ENCODE data around the gene OR2T10.
"Not testable (repeated sequence)": the region's sequence is repeated elsewhere in the genome, so short reads cannot be mapped to it uniquely, and the experiment has no call there.

The OR2T10 gene

GRCh38 chr1:248597589-248597988, at the start of gene OR2T10:
Gene OR2T10 (minus strand): TSS chr1:248597700. CDS start chr1:248593768, 3,932 bp downstream.
- no peak for FAIRE-seq

DNA sequence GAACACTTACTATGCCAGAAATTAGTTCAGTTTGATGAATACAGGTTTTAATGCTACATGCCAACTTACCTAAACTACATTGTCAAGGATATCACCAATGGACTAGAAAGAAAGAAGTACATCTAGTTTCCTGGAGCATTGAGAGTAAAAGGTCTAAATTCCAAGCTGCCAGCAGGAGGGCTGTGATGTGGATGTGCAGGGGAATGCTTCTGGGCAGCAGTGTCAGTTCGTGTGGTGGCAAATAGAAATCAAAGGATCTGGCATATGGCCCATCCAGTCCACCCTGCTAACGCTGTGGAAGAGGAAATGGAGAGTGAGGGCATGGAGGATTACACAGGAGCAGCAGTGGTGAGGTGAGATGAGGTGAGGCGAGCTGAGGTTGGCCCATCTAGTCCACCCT, 47.7 kb upstream of the OR2T10 start, which contains the start of gene OR2T35:
Gene OR2T35, minus strand, starts transcription at position 101 of the 400 bp plus-strand sequence. CDS start 6,020 bp downstream, outside the sequence.
- FAIRE-seq: not testable (repeated sequence)

DNA sequence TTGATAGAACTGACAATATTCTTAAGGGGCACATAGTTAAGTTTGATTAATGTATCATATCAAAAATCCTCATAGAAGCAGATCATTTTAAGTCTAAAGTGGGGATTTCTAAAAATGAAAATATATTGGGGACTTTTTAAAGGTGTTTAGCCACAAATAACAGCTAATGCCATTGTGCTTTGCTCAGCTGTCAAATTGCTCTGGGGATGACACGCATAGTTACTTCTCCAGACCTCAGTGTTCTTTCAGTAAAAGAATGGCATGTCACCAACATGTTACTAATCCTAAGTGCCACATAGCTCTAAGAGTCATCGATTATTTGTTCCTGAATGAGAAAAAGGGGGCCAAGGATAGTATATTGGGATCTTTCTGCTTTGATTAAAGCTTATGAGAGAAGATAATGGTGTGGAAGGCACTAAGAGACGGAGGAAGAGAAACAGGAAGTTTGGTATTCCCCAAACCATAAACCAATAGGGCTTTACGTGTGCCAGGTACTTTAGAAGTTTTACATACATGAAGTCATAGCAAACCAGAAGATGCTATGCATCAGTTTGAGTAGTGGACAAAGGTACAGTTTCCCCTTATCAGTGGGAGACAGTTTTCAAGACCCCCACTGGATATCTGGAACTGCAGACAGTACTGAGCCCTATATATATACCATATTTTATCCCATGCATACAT, 45.6 kb upstream of the OR2T10 start:
- not testable (repeated sequence) for FAIRE-seq

- FAIRE-seq: not testable (repeated sequence)
These were observed 44.1 kb upstream of the OR2T10 start for GRCh38 chr1:248641583-248641982.

GRCh38 chr1:248640906-248641305, 43.4 kb upstream of the OR2T10 start:
- FAIRE-seq: not testable (repeated sequence)

DNA sequence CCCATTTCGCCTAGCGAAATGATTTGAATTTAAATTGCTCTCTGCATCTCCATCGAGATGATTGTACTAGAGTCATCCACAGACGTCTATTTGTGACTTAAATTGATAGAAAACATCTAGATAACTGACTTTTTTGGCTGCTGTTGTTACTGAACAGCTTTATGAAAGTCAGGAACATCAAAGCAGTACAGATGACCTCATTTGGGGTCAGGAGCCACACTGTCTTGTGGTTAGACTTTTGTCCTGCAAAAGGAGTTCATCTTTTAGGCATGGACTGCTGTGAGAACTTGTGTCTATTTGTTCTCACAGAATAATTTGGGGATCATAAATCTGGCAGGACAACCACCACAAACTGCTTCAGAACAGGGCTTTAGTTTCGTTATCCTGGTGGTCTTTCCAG, 42.2 kb upstream of the OR2T10 start:
- not testable (repeated sequence) for FAIRE-seq

- FAIRE-seq: not testable (repeated sequence)
These were observed 39.1 kb upstream of the OR2T10 start for GRCh38 chr1:248636612-248637011.

DNA sequence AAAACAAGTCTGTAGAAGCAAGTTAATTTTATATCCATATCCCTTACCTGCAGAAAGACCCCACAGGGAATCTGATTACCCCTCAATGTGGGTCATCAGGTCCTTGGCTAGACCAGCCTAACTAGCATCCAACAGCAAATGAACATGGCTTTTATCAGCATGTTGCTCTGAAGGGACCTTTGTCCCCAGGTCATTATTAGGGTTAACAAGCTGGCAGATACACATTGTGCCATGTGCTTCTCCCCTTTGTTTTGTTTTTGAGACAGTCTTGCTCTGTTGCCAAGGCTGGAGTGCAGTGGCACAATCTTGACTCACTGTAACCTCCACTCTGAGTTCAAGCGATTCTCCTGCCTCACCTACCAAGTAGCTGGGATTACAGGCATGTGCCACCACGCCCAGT, 37.5 kb upstream of the OR2T10 start, which contains the start of gene OR2T11:
Gene OR2T11, minus strand, starts transcription at position 101 of the 400 bp plus-strand sequence. CDS start 7,963 bp downstream, outside the sequence.
- not testable (repeated sequence) for FAIRE-seq

DNA sequence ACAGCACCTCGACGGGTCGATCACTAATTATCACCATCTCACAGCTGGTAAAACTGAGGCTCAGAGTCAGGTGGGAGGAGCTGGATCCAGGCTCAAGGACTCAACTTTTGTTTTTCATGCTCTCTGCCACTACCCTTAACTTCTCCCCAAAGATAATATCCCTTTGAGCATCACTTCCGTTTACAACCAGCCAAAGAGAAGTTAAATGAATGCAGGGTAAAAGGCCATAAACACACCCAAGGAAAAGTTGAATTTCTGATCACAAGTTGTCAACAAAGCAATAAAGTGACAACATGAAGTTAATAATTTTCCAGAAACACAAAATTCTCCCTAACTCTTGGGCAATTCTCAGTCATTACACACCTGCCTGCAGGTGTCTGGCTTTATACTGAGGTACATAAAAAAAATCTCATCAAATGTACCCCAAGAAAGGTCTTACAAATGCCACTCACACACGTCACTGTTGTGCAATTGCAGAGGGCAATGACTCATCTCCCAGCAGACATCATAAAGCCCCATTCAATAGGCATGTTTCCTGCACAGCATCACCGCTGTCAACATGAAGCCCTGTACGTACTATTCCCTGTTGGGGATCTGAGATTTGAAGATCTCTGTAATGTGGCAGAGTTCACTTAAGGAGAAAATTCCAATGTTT, 34.0 kb upstream of the OR2T10 start:
- FAIRE-seq: no peak

DNA sequence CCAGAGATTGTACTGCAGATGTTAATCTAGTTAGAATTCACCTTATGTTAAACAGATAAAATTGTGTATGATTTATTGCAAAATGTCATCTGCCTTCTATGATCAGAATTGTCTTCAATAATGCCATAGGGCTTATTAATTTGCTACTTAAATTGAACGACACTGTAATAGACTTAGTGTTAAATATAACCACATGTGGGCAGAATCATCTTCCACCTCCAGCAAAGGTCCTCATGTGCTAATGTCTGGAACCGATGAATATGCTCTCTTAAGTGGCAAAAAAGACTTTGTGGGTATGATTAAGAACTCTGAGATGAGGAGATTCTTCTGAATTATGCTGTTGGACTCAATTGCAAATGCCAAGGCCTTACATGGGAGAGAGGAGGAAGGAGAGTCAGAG, 33.1 kb upstream of the OR2T10 start:
- FAIRE-seq: no peak

- no peak for FAIRE-seq
These were observed 30.7 kb upstream of the OR2T10 start for GRCh38 chr1:248627971-248628844.

- no peak for FAIRE-seq
These were observed 28.5 kb upstream of the OR2T10 start for GRCh38 chr1:248625971-248626370.

GRCh38 chr1:248625166-248625565, 27.7 kb upstream of the OR2T10 start:
- no peak for FAIRE-seq

DNA sequence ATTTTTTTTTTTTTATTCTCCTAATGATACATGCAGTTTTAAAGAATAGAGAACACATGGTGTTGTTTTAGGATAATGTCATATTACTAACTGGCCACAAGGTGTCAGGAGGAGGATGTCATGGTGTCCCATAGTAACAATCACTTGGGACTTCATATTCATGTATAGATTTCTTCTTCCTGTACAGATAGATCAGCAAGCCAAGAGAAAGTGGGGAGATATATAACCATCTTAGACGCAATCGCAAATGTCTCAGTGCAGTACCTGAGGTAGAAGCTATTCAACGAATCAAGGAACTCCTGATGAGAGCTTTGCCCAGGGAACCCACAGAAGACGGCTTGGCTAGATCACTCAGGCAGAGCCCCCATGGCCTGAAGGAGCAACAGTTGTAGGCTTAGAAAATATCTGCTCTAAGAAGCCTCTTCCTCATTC, 25.1 kb upstream of the OR2T10 start:
- peak; percentile 27 for FAIRE-seq

DNA sequence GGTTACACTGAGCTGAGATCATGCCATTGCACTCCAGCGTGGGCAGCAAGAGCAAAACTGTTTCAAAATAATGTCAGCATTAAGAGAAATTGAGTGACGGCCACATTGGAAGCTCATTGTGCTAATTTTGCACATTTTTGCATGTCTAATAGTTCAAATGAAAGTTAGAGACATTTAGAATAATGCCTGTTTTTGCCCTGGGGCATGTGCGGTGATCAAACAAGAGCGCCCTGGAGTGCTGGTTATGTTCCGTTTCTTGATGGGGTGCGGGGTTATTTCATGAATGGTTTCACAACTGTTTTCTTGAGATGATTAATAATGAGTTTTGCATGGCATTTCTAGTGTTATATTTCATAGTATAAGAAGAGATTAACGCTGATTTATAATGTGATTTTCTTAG, 24.3 kb upstream of the OR2T10 start:
- no peak for FAIRE-seq

DNA sequence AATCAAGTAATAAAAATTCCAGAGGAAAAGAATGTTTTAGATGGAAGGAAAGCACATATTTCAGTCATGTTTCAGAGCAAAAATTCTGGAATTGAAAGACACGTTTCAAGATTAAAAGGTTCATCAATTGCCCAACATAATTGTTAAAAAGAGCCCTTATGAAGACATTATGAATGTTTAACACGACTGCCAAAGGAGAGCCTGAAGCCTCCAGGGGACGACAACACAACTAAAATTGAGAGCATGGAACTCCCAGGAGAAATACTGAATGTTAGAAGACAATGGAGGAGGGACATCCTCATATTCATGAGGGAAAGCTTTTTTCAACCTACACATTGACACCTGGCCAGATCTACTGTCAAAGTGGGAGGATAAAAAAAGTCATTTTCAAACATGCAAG, 21.4 kb upstream of the OR2T10 start:
- FAIRE-seq: no peak

DNA sequence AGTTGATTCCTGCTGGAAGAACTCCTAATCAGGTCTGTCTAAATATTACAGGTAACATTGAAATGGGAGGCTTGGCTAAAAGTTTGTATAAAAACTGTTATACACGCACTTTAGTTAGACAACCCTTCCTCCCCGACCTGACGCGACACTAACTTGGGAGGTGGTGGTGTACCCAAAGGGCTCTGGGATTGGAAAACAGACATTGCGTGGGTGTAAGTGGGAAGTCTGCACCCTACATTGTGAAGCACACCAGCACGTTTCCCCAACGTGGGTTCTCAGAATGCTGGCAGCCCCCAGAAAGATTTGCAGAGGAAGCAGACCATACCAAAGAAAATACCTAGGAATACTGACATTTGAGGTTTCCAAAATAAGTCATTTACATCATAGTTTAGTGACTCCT, 20.6 kb upstream of the OR2T10 start:
- FAIRE-seq: no peak

- no peak for FAIRE-seq
These were observed 16.2 kb upstream of the OR2T10 start for GRCh38 chr1:248613742-248614141.

- no peak for FAIRE-seq
These were observed 14.4 kb upstream of the OR2T10 start for GRCh38 chr1:248611883-248612414.

- no peak for FAIRE-seq
These were observed 12.8 kb upstream of the OR2T10 start for GRCh38 chr1:248610301-248610700.

DNA sequence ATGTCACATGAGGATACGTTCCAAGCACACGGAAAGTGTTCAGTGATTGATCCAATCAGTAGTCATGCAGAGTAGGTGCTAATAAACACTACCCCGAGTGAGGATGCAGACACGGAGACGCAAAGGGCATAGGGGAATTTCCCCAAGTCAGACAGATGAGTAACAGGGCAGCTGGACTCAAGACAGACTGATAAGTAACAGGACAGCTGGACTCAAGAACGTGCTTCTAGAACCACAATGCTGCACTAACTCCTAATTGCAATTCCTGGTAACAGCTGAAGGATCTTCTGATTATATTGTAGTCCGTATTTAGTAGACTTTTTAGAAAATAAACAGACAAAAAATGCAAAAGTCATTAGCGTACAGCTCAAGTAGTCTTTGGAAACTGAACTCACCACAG, 1.9 kb upstream of the OR2T10 start:
- FAIRE-seq: no peak

- FAIRE-seq: no peak
These were observed 885 bp downstream of the OR2T10 start for GRCh38 chr1:248596615-248597014.

GRCh38 chr1:248593226-248593625, 4.3 kb downstream of the OR2T10 start:
- FAIRE-seq: no peak
